SW480 (cell line): ENCODE results near the gene PLAAT5.
A peak's percentile ranks its signal among the peaks of the same experiment; 100 is the strongest.
"Not testable (repeated sequence)": the region's sequence is repeated elsewhere in the genome, so short reads cannot be mapped to it uniquely, and the experiment has no call there.

Experiments
- DNase-seq: peaks from one replicate; pipeline ENCODE4 v3.0.0-alpha.2; 2016; ENCODE audit warnings: low spot score

Gene PLAAT5, protein sequence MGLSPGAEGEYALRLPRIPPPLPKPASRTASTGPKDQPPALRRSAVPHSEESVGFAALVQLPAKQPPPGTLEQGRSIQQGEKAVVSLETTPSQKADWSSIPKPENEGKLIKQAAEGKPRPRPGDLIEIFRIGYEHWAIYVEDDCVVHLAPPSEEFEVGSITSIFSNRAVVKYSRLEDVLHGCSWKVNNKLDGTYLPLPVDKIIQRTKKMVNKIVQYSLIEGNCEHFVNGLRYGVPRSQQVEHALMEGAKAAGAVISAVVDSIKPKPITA

DNA sequence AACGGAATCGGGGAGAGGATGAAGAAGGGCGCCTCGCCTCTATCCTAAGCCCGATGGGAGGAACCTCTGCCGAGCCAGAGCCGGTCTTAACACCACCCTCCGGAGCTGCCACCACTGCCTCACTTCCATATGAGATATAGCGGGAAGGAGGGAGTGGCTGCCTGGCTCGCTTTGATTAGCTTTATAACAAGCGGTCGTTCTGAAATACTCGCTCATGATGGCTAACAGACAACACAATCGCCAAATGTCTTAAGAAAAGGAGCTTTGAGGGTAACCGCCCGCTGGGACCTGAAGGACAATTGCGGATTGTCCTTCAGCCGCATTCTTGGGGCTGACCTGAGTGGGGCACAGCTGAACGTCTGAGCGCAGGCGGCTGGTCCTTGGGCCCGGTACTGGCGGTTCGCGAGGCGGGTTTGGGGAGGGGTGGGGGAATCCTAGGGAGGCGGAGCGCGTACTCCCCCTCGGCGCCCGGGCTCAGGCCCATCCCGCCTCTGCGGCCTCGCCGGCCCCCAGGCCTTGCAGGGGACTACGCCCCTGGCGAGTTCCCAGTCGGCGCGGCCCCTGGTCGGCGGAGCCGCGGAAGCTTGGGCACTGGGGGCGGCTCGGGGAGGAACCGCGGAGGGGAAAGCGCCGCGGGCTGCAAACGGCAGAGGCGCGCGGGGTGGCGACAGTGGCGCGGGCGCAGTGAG, at the start of gene PLAAT5:
TSS of gene PLAAT5 (minus strand) at position 617 of the 689 bp plus-strand sequence. CDS start at position 484, 133 bp downstream.
- no peak for DNase-seq

DNA sequence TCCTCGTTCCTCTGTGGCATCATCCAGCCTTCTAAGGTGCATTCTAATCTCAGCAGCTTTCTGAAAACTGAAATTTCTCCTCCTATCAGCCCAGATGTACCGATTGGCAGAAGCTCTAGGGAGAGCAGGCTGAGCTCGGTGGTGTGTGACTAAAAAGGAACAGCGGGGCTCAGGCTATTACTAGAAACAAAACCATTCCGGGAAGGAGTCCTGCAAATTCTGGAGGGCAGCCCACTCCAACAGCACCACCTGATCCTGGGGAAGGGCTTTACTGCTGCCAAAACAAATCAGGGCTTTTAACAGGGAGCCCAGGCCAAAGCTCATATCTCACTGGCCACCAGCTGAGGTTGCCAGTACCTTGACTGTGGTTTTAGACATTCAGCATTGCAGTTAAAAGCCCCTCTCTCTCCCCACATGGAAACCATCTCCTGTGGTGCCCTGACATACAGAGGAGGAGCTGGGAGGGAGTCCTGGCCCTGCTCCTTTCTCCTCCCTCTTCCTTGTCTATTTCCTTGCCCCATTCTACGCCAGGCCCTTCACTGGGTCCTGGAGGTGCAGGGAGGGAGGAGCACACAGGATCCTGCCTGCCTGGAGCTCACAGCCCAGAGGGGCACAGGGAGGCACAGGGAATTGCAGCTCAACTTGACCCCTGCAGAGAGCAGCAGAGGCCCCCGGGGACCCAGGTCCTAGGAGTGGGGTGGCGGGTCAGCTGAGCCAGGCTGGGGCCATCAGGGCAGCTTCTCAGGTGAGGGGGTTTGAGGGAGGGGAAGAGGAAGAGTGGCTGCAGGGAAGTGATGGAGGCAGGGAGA, 46.5 kb upstream of the PLAAT5 start:
- DNase-seq = no peak

DNA sequence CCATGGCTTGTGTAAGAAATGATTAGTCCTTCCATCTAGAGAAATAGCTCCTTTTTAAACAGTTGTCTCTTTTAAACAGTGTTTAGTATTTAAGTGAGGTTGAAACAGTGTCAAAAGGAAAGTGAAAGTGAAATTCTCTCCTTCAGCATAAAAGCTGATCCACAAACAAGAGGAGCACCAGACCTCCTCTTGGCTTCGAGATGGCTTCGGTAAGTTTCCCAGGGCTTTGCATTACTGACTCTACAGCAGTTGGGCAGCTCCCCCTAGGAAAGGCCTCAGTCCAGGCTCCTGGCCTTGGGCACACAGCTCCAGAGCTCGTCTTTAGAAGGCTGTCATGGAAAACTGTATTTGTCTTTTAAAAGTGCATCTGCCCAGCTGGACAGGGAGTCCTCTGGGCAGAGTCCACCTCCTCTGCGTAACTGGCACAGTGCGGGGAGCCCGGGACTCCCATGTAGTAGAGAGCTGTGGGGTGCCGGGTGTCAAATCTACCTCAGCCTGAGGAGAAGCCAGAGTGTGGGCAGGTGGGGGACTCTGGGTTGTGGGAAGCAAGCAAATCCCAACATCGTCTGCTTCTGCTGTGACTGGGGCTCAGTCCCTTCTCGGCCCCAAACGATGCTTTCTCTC, 45.8 kb upstream of the PLAAT5 start, which contains the start of gene PLAAT4:
TSS of gene PLAAT4 (plus strand) at position 140 of the 624 bp plus-strand sequence. CDS start at position 201, 61 bp downstream.
- DNase-seq = peak; percentile 39

DNA sequence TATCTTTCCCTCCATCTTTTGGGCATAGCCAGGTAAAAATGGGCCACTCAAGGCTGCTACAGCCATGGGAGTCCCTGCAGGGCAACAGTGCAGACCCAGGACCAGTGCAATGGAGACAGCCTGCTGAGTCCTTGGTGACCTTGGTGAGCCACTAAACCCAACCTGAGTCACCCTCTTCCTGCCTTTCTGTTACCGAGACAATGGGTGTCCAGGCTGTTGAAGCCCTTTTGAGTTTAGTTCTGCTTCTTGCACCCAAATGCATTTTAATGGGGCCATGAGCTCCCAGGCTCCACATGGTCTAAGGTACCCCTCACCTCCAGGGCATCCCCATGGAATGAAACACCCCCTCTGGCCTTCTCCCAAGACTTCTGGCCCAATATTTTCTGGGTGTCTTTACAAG, 44.8 kb upstream of the PLAAT5 start:
- no peak for DNase-seq

DNA sequence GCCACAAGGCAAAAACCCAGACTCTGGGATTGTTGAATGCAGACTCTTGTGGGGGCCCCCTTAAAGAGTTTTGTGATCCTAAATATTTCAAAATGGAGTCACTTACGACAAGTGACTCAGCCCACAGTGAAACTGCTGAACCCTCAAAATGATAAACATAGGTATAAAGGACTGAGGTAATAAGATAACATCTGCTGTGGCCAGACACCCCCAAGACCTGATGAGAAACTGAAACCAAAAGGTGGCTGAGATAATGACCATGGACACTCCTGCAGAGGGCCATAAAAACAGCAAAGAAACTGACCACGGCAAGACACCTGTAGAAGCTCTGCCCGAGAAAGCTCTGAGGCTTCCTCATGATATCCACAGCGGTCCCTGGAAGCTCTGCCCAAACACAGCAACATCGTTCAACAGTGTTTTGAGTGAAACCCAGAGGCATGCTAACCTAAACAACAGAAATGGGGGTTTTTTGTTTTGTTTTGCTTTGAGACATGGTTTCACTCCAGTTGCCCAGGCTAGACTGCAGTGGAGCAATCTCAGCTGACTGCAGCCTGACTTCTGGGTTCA, 44.0 kb upstream of the PLAAT5 start:
- peak; percentile 27 for DNase-seq

DNA sequence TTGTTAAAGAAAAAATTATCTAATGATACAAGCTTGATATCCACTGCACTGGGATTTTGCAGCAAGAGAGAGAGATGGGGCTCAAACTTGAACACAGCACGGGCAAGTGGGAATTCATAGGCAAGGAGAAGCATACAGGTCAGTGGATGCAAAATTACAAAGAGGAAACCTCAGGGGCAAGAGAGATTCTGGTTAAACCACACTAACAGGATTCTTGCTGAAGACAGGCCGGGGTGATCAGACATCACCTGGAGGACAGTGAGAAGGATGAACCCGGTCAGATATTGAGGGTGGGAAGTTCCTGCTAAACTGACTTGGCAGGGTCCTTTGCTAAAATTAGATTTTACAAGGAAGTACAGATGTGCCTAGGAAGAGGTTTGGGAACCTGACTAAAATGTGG, 43.1 kb upstream of the PLAAT5 start:
- DNase-seq = no peak

DNA sequence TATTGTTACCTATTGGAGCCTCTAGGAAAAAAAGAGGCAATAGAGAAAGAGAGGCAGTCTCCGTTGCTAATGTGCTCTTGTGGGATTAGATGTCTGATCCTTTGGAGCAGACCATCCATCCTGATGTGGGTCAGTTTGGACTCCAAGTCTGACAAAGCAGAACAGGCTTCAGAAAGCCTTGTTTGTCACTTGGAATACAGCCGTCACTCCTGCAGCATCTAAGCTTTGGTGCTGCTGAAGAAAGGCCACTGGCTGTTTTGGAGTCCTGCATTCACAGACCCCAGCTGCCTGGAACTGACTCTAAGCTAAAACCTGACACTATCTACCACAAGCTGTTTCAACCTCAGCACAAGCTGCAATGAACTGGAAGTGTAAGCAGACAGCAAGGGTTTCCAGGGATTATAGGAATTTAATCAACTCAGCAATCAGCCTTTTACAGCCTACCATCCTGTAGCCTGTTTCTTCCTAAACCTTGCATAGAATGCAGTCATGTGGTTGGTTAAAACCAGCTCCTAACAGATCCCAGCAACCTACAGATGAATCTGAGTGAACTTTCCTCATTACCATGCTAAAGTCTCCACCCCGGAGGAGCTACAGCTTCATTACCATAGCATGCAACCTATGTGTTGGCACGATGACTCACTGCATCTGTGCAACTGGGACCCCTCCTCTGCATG, 42.0 kb upstream of the PLAAT5 start:
- no peak for DNase-seq

DNA sequence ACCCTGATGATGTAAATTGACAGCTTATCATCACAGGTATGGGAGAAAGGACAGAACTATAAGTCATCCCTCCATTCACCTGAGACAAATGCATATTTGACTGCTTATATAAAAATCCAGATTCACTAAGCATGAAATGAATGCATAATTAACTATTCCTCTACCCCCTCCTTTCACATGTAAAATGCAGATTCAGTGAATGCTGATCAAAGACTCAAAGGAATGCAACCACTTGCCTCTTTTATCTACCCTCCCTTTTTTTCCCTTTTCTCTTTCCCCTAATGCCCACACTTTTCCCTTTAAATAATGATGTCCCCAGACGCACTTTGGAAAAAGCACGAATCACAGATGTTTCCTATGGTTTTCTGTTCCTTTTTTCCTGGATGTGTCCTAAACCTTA, 41.1 kb upstream of the PLAAT5 start:
- no peak for DNase-seq

DNA sequence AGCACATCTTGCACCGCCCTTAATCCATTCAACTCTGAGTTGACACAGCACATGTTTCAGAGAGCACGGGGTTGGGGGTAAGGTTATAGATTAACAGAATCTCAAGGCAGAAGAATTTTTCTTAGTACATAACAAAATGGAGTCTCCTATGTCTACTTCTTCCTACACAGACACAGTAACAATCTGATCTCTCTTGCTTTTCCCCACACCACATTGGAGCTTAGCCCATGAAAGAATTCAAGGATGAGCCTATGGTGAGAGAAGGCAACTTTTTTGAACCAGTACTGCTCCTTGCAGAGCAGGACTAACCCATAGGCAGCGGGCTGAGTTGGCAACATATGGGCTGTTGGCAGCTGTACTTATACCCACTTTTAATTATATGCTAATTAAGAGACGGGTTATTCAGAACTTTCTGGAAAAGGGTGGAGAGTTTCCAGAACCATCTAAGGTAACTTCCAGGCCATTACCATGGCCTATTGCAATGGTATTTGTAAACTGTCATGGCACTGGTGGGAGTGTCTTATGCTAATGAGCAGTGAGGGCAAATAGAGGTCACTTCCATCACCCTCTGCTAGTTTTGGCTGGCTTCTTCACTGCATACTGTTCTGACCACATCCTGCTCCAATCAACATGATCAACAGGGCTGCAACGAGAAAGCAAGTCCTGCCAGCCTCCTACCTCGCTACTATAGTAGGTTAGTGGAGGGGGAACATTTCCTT, 40.3 kb upstream of the PLAAT5 start:
- peak; percentile 83 for DNase-seq

DNA sequence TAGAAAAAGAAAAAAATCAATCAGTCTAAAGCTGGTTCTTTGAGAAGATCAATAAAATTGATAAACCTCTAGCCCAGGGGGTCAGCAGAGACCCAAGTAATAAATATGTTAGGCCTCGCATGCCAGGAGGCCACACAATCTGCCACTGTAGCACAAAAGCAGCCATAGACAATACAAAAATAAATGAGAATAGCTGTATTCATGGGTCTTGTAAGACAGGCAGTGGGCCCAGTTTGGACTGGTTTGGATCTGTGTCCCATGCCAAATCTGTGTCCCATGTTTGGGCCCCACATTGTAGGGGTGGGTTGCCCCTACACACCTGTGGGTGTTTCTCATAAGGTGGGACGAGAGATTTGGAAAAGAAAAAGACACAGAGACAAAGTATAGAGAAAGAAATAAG, 39.1 kb upstream of the PLAAT5 start:
- DNase-seq = no peak

DNA sequence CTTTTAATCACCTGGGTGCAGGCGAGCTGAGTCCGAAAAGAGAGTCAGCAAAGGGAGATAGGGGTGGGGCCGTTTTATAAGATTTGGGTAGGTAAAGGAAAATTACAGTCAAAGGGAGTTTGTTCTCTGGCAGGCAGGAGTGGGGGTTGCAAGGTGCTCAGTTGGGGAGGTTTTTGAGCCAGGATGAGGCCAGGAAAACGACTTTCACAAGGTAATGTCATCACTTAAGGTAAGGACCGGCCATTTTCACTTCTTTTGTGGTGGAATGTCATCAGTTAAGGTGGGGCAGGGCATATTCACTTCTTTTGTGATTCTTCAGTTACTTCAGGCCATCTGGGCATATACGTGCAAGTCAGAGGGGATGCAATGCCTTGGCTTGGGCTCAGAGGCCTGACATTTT, 38.4 kb upstream of the PLAAT5 start:
- not testable (repeated sequence) for DNase-seq

DNA sequence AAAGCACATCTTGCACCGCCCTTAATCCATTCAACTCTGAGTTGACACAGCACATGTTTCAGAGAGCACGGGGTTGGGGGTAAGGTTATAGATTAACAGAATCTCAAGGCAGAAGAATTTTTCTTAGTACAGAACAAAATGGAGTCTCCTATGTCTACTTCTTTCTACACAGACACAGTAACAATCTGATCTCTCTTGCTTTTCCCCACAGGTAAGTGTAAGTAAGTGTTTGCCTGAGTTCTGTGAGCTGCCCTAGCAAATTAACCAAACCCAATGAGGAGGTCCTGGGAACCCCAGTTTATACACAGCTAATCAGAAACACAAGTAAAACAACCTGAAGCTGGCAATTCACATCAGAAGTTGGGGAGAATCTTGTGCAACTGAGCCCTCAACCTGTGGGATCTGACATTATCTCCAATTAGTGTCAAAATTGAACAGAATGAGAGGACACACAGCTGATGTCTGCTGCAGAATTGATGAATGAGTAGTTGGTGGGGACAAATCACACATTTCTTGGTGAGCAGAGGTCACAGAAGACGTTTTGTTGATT, 37.8 kb upstream of the PLAAT5 start:
- DNase-seq = not testable (repeated sequence)

DNA sequence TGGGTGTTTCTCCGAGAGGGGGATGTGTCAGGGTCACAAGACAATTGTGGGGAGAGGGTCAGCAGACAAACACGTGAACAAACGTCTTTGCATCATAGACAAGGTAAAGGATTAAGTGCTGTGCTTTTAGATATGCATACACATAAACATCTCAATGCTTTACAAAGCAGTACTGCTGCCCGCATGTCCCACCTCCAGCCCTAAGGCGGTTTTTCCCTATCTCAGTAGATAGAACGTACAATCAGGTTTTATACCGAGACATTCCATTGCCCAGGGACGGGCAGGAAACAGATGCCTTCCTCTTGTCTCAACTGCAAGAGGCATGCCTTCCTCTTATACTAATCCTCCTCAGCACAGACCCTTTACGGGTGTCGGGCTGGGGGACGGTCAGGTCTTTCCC, 37.2 kb upstream of the PLAAT5 start:
- not testable (repeated sequence) for DNase-seq

DNA sequence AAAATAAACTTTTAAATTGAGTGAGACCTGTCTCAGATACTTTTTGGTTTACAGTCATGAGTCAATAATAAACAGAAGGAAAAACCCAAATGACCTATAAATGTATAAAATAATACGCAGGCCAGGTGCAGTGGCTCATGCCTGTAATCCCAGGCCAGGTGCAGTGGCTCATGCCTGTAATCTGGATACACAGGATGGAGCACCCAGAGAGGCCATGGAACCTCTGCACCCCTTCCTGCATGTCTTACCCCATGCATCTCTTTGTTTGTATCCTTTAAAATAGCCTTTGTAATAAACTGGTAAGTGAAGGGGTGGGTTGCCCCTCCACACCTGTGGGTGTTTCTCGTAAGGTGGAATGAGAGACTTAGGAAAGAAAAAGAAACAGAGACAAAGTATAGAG, 36.7 kb upstream of the PLAAT5 start:
- no peak for DNase-seq

DNA sequence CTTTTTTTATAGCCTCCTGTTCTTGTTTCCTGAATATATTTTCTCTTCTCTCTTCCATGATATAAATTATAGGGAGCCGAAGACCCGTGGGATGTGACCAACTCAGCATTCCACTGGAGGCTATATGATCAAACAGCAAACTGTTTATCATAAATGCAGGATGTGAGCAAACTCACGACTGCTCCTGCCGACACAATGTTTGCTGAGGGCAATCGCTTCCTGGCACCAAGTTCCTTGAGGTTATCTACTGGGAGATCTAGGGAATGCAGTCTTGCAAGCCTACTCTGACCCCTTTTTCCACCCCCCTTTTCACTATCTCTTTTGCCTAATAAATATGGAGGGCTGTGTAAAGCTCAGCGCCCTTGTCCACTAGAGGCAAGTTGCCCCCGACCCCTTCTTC, 32.2 kb upstream of the PLAAT5 start:
- no peak for DNase-seq

DNA sequence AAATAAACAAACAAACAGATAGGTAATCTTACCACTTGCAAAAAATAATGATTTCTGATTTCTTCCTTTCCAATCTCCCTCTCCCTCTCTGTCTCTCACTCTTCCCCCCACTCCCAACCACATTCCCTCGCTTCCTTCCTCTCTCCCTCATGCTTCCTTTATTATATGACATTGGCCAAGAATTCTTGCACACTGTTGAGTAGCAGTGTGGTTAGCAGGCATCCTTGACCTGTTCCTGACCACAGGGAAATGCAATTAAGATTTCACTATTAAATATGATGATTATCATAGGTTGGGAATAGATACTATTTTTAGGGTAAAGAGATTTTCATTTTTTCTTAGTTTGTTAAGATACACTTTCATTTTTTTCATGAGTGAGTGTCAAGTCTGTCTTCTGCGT, 30.9 kb upstream of the PLAAT5 start:
- no peak for DNase-seq

DNA sequence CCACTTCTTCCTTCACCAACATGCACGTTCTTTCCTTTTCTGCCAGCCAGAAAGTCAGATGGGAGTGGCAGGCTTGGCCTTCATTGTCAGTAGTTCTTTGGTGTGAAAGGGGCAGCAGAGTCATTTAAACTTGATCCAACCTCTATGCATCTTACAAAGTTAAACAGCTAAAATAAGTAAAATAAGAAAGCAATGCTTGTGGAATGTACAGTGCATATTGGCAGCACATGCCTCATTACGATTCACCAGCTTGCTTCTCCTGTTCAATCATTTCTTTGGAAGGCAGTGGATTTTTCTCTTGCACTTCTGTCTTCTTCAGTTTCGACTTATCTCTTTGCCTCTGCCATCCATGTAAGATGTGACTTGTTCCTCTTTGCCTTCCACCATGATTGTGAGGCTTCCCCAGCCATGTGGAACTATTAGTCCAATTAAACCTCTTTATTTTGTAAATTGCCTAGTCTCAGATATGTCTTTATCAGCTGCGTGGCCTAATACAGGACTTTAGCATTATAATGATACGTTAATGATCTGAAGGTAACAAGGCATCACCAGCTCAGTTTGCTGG, 29.7 kb upstream of the PLAAT5 start:
- no peak for DNase-seq

DNA sequence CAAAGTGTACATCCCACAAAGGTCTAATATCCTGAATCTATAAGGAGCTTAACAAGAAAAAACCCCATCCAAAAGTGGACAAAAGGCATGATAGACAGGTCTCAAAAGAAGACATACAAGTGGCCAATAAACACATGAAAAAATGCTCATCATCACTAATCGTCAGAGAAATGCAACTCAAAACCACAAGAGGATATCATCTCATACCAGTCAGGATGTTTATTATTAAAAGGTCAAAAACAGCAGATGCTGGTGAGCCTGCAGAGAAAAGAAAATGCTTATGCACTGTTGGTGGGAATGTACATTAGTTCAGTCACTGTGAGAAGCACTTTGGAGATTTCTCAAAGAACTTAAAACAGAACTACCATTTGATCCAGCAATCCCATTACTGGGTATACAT, 27.6 kb upstream of the PLAAT5 start:
- no peak for DNase-seq

DNA sequence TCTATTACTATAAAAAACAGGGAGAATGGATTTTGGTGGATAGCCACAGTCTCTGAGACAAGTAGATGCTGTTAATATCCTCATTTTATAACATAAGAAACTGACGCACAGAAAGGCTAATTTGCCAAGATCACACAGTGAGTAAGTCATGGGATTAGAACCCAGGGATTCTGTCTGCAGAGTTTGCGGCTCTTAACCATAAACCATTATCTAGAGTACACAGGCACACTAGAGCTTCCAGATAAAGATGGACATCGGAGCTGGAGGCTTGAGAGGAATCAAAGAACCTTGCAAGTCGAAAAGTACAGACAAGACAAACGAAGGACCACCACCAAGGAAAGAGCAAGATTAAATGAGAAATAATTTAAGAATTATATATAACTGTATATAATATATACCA, 26.2 kb upstream of the PLAAT5 start:
- DNase-seq = no peak

DNA sequence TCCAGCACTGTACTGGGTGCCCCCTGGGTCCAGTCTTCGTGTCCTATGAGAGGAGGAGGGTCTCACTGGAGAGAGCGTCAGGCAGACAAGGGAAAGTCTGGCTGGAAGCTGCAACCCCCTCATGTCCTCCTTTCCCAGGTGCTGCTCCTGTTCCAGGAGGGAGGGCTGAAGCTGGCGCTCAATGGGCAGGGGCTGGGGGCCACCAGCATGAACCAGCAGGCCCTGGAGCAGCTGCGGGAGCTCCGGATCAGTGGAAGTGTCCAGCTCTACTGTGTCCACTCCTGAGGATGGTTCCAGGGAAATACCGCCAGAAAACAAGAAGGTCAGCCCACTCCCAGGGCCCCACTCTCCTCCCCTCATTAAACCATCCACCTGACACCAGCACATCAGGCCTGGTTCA, 25.1 kb upstream of the PLAAT5 start:
- DNase-seq = no peak
